Medulla oblongata (tissue), 1 donor: ENCODE results near the gene ESYT2.
A peak's percentile ranks its signal among the peaks of the same experiment; 100 is the strongest.

Experiments
- DNase-seq: peaks from one replicate; pipeline ENCODE4 v3.0.0-alpha.2; 2015; ENCODE audit errors: extremely low spot score

The ESYT2 gene

GRCh38 chr7:158802535-158803366 is 26.6 kb downstream of the ESYT2 start:
- no peak for DNase-seq

- DNase-seq = no peak
Measured at GRCh38 chr7:158798741-158799140, 30.6 kb downstream of the ESYT2 start.

GRCh38 chr7:158796667-158797066 is 32.6 kb downstream of the ESYT2 start:
- no peak for DNase-seq

- no peak for DNase-seq
Measured at GRCh38 chr7:158795272-158795671, 34.0 kb downstream of the ESYT2 start.

GRCh38 chr7:158791107-158791506 is 38.2 kb downstream of the ESYT2 start:
- DNase-seq = no peak

GRCh38 chr7:158789842-158790241 is 39.5 kb downstream of the ESYT2 start:
- no peak for DNase-seq

- DNase-seq = no peak
Measured at GRCh38 chr7:158786898-158787297, 42.4 kb downstream of the ESYT2 start.

GRCh38 chr7:158784270-158784669 is 45.0 kb downstream of the ESYT2 start:
- peak; percentile 11 for DNase-seq

GRCh38 chr7:158783595-158783994 is 45.7 kb downstream of the ESYT2 start:
- no peak for DNase-seq

- DNase-seq = no peak
Measured at GRCh38 chr7:158782761-158783401, 46.4 kb downstream of the ESYT2 start.

- DNase-seq = no peak
Measured at GRCh38 chr7:158781974-158782664, 47.2 kb downstream of the ESYT2 start.

- DNase-seq = no peak
Measured at GRCh38 chr7:158781217-158781973, 47.9 kb downstream of the ESYT2 start.

- DNase-seq = no peak
Measured at GRCh38 chr7:158779061-158780000, 50.0 kb downstream of the ESYT2 start.

- DNase-seq = no peak
Measured at GRCh38 chr7:158778471-158778870, 50.8 kb downstream of the ESYT2 start.

- no peak for DNase-seq
Measured at GRCh38 chr7:158777793-158778192, 51.5 kb downstream of the ESYT2 start.

GRCh38 chr7:158776474-158776873 is 52.8 kb downstream of the ESYT2 start:
- no peak for DNase-seq

GRCh38 chr7:158774952-158775351 is 54.4 kb downstream of the ESYT2 start:
- no peak for DNase-seq

- DNase-seq = no peak
Measured at GRCh38 chr7:158772916-158773315, 56.4 kb downstream of the ESYT2 start.

GRCh38 chr7:158771213-158771834 is 58.0 kb downstream of the ESYT2 start:
- DNase-seq = no peak

GRCh38 chr7:158767707-158768106 is 61.6 kb downstream of the ESYT2 start:
- DNase-seq = no peak
